ENCODE data around the gene FTCD.

FTCD gene

GRCh38 chr21:46124083-46124925 is 31.1 kb downstream of the FTCD start:
- DNase-seq (ENCODE audit: low read depth), result no peak

- no peak for DNase-seq (ENCODE audit: low read depth)
Observed at GRCh38 chr21:46122758-46123683, 32.4 kb downstream of the FTCD start.

DNA sequence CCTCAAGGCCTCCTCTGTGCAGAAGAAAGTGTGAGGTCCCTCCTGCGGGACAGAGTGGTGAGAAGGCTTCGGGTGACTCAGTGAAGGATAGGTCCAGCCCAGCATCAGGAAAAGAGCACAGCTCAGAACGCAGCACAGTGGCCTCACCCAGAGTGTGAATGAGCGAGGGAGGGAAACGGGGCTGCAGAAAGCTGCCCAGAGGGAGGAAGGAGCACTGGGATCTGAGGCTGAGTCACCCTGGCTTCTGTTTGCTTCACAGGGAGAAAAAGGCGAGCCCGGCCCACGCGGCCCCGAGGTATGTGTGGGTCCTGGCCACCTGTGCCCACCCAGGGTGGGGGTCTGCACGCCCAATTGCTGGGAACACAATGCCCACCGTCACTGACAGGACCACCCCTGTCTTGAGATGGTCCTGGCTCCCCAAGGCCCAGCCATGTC is 33.1 kb downstream of the FTCD start:
- peak; percentile 78 for DNase-seq (ENCODE audit: low read depth)

- no peak for DNase-seq (ENCODE audit: low read depth)
Observed at GRCh38 chr21:46121286-46122221, 33.8 kb downstream of the FTCD start.

DNA sequence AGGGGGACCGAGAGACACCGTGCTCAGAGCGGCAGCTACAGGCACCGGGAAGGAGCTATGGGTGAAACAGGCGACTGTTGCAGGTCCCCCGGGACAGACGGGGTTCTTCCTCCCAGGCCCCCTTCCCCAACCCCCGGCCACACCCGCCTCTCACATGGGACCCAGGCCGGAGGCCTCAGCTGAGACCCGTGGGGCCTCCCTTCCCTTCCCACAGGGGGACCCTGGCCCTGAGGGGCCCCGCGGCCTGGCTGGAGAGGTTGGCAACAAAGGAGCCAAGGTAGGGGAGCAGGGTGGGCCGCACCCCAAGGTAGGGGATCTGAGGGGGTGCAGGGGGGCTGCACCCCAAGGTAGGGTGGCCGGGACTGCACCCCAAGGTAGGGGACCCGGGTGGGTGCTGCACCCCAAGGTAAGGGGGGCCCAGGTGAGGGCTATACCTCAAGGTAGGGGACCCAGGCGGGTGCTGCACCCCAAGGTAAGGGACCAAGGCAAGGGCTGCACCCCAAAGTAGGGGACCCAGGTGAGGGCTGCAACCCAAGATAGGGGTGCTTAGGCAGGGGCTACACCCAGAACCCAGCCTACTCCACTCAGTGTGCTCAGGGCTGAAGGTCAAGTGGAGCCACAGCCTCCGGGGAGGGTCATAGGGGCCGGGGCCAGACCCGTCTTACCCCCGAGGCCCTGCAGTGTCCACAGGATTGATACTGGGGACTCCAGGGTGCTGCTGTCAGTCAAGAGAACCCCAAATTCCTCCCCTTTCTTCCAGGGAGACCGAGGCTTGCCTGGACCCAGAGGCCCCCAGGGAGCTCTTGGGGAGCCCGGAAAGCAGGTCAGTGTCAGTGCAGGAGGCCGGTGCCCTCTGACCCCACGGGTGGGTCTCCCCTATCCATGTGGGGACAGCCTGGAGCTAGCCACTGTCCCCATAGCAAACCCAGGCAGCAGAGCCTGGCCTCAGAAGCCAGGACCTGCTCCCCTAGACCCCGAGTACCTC is 34.8 kb downstream of the FTCD start:
- DNase-seq (ENCODE audit: low read depth), result no peak

GRCh38 chr21:46119637-46120271 is 35.6 kb downstream of the FTCD start:
- DNase-seq (ENCODE audit: low read depth), result no peak

DNA sequence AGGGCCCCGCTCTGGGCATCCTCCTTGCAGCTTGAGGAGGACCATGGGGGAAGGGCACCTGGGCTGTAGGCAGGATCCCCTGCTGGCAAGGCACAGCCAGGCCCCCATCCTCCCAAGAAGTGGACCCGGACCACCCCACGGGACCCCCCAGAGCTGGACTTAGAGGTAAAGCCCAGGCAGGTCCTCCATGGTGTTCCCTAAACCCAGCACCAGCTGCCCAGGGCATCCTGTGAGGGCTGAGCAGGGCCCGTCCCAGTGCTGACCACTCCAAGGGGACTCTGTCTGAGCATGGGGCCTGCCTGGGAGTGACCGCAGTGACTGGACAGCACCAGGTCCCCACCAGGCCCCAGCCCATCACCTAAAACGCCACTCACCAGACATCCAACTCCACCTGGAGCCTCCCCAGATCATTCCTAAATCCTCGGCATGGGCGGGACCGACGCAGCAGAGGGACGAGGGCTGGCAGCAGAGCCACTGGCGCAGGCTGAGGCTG is 36.2 kb downstream of the FTCD start:
- no peak for DNase-seq (ENCODE audit: low read depth)

- DNase-seq (ENCODE audit: low read depth), result no peak
Observed at GRCh38 chr21:46118316-46119143, 36.8 kb downstream of the FTCD start.

DNA sequence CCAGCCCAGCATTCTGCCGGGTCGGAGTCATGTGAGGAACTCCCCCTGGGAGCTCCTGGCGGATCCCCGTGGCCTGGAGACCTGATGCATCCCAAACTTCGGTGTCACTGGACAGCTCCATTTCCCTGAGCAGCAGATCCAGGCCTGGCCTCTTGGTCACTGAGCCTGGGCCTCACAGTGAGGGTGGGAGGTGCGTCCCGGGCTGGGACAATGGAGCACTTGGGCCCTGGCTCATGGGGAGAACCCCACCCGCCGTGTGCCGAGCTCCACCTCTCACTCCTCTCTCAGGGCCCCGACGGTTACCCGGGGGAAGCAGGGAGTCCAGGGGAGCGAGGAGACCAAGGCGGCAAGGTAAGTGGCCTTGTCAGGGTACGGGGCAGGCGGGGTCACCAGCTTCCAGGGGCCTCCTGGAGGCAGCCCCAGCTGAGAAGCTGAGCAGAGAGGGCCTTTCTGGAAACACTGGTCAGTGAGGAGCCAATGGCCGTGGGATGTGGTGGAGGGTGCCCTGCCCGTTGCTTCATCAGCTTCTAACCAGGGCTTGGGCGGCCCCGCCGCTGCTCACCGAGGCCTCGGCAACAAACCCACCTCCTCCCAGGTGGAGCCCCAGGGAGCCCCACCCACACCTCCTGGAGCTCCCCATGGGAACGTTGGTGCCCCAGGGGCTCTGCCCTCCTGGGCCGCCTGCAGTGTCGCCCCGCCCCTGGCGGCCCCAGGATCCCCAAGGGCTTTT is 37.6 kb downstream of the FTCD start:
- no peak for DNase-seq (ENCODE audit: low read depth)

DNA sequence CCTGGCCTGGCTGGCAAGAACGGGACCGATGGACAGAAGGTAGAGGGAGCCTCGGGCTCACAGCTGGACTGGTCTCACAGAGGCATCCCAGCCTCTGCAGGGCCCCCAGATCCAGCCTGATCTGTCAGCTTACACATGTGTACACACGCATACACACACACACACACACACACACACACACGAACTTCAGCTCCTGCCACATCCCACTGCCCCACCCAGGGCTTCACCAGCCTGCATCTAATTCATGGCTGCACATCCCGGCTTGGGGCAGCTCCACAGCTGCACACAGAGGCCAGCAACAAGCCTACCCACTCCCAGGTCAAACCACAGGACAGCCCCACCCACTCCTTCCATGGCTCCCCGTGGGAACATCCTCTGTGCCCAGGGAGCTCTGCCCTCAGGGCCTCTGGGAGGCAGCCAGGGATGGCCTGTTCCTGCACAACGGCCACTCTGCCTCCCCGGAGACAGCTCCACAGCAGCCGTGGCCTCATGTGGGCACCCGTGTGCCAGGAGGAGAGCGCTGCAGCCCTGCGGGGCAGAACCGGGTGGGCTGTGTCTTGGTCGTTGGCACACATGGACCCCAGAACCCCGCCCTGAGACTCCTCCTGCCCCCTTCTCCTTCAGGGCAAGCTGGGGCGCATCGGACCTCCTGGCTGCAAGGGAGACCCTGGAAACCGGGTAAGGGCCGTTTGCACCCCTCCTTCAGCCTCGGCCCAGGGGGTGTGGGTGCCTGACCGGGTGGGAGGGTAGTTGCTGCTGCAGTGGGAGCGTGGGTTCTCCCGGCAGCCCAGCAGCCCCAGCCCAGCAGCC is 38.4 kb downstream of the FTCD start:
- no peak for DNase-seq (ENCODE audit: low read depth)

DNA sequence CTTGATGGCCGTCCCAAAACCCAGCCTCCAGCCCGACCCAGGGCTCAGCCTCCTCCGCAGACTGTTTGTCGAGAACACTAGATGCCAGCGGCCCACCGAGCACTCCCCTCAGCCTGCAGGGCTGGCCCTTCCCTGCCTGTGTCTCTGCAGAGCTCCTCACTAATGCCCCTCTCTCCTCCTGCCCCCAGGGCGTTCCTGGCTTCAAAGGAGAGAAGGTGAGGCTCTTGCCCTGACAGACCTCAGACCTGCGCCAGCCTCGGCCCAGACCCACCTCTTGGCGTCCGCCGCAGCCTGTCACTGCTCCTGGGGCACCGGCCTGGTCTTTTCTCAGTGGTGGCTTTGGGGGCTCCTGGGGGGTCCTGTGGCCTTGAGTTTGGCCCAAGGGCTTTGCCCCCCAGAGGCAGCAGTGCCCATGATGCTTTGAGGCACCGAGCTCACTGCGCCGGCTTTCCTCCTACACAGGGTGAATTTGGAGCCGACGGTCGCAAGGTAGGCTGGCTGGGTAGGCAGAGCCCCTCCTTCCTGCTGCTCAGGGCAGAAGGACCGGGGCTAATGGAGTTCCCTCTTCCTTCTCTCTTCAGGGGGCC is 39.1 kb downstream of the FTCD start:
- DNase-seq (ENCODE audit: low read depth), result no peak

- DNase-seq (ENCODE audit: low read depth), result no peak
Observed at GRCh38 chr21:46115441-46116188, 39.8 kb downstream of the FTCD start.

DNA sequence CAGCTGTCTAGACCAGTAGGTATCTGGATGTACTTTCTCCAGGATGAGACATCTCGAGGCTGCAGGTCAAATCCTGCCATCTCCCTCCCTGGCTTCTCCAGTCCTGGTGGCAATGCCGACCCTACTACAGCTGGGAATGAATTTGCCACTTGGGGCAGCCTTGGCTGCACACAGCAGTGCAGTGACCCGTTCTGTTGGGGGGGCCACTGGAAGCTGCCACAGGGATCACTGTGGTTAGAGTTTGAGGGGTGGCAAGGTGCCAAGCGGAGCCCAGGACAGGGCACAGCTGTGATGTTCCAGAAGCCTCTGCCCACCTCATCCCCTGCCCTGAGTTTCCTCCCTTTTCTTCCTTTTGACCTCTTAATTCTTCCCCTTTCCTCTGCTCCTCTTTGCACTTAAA is 40.4 kb downstream of the FTCD start:
- no peak for DNase-seq (ENCODE audit: low read depth)

DNA sequence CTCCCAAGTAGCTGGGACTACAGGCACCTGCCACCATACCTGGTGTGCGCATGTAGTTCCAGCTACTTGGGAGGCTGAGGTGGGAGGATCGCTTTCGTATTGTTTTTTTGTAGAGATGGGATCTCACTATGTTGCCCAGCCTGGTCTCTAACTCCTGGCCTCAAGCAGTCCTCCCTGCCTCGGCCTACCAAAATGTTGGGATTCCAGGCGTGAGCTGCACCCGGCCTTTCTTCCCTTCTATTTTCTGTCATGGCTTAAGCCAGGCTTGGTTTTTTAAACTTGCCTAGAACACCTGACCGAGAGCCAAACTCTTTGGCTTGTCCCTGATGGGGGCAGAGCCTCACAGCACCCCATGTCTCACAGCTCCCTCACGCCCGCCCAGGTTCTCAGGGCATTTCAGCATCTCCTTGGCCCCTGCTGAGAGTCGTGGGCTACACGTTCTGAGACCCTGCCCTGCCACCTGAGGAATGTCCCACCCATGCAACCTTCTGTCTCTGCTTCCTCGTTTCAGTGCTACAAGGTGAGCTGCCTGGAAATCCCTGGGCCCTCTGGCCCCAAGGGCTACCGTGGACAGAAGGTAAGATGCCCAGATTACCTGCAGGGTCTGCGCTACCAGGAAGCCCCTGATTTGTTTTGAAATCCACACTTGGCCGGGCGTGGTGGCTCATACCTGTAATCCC is 41.7 kb downstream of the FTCD start:
- DNase-seq (ENCODE audit: low read depth), result no peak

- no peak for DNase-seq (ENCODE audit: low read depth)
Observed at GRCh38 chr21:46112725-46113215, 42.6 kb downstream of the FTCD start.
